HEK293T (cell line): ENCODE data around the gene ANK3.

Experiments used
- BHLHE40 ChIP-seq: fragments of 450-650 bp; IDR thresholded peaks from 2 replicates; pipeline ENCODE4 v1.6.1; 2016; ENCODE audit warnings: mild to moderate bottlenecking, moderate library complexity, borderline replicate concordance
- FOXM1 ChIP-seq: fragments of 450-650 bp; IDR thresholded peaks from 2 replicates; pipeline ENCODE4 v1.6.1; 2017; ENCODE audit warnings: mild to moderate bottlenecking, borderline replicate concordance
- NFRKB ChIP-seq: fragments of 450-650 bp; IDR thresholded peaks from 2 replicates; pipeline ENCODE4 v1.6.1; 2016; ENCODE audit warnings: mild to moderate bottlenecking, moderate library complexity
- SP1 ChIP-seq: fragments of 450-650 bp; IDR thresholded peaks from 2 replicates; pipeline ENCODE4 v1.6.1; 2017

DNA sequence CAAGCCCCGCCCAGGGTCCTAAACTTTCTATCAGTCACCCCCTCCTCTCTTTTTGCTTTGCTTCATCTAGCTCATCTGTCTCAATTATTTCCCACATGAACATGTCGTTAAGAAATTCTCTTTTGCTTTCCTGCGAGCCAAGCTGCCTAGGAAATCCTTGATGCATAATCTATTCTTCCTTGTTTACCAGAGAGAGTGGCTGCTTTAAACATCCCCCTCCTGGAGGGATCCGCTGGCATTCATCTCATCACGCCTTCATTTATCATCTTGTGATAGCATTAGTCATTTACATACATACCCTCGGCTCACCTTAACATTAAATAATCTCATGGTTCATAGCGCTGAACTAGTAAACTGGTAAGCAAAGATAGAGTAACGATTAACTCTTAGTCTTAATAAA lies 96.7 kb downstream of the ANK3 start:
- no peak for TF ChIP-seq FOXM1
- TF ChIP-seq NFRKB: no peak
- no peak for TF ChIP-seq BHLHE40
- no peak for TF ChIP-seq SP1
